ENCODE measurements around the gene HM13. TPM values are rescaled to one million over a fixed set of nuclear protein-coding genes. Genes with fewer than 3 reads are reported as not detected.

HM13 gene
- total RNA-seq, 1 experiment from 2014 or later = 103 TPM

GRCh38 chr20:31555203-31555775, 41.0 kb downstream of the HM13 start:
- peaks cover 36% of the 10 kb centered on the region for H3K36me3 Mint-ChIP-seq
- H3K27ac Mint-ChIP-seq = no peak overlapping the region
- peaks cover 6% of the 10 kb centered on the region for H3K4me1 Mint-ChIP-seq
- no peak for ATAC-seq
- ChIA-PET CTCF (interaction anchor here (1.2 to 14.0 kb wide), 5 partner anchors 7 to 78 kb away, joined by 5 to 850 read pairs (median 46); partner anchors contain the start of gene ID1), POLR2A (no interaction called here)
- no peak overlapping the region for H3K4me3 Mint-ChIP-seq
- DNase-seq (ENCODE audit: low spot score) = no peak
- H3K27me3 Mint-ChIP-seq (ENCODE audit: low read depth) = no peaks in the 10 kb centered on the region
- TF ChIP-seq, protein P1, sequence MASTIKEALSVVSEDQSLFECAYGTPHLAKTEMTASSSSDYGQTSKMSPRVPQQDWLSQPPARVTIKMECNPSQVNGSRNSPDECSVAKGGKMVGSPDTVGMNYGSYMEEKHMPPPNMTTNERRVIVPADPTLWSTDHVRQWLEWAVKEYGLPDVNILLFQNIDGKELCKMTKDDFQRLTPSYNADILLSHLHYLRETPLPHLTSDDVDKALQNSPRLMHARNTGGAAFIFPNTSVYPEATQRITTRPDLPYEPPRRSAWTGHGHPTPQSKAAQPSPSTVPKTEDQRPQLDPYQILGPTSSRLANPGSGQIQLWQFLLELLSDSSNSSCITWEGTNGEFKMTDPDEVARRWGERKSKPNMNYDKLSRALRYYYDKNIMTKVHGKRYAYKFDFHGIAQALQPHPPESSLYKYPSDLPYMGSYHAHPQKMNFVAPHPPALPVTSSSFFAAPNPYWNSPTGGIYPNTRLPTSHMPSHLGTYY (CRISPR knock-in tag; IDR thresholded peaks at IDR 0.05) = no peak
- no peak for TF ChIP-seq EMX1 (CRISPR knock-in tag; IDR thresholded peaks at IDR 0.05)
- TF ChIP-seq, protein P2, sequence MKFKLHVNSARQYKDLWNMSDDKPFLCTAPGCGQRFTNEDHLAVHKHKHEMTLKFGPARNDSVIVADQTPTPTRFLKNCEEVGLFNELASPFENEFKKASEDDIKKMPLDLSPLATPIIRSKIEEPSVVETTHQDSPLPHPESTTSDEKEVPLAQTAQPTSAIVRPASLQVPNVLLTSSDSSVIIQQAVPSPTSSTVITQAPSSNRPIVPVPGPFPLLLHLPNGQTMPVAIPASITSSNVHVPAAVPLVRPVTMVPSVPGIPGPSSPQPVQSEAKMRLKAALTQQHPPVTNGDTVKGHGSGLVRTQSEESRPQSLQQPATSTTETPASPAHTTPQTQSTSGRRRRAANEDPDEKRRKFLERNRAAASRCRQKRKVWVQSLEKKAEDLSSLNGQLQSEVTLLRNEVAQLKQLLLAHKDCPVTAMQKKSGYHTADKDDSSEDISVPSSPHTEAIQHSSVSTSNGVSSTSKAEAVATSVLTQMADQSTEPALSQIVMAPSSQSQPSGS (CRISPR knock-in tag; IDR thresholded peaks at IDR 0.05; ENCODE audit: borderline replicate concordance, low read depth) = no peak
- TF ChIP-seq MXD4 (CRISPR knock-in tag; IDR thresholded peaks at IDR 0.05; ENCODE audit: borderline replicate concordance) = no peak
- no peak for TF ChIP-seq NR2C2 (CRISPR knock-in tag; IDR thresholded peaks at IDR 0.05)
- TF ChIP-seq, protein P3, sequence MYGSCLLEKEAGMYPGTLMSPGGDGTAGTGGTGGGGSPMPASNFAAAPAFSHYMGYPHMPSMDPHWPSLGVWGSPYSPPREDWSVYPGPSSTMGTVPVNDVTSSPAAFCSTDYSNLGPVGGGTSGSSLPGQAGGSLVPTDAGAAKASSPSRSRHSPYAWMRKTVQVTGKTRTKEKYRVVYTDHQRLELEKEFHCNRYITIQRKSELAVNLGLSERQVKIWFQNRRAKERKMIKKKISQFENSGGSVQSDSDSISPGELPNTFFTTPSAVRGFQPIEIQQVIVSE (CRISPR knock-in tag; IDR thresholded peaks at IDR 0.05; ENCODE audit: borderline replicate concordance) = no peak
- no peak for TF ChIP-seq USF1 (CRISPR knock-in tag; IDR thresholded peaks at IDR 0.05)
- H3K9me3 Mint-ChIP-seq = no peaks in the 10 kb centered on the region

DNA sequence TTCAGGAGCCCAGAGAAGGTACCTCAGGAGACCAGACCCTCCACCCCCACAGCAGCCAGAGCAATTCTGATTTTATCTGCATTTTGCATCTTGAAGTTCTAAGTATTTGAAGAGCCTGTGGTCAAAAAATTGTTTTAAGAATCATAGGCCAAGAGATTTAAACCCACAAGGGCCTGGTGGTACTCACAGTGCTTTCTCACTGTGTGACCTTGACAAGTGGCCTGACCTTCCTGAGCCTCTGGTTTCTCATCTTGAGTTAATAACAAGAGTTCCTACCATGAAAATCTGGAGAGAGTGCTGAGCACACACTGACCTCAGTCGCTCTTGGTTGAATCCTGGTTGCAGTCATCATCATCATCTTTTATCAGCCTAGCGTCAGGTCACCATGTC, 45.5 kb downstream of the HM13 start:
- ChIA-PET CTCF (interaction anchor here (0.5 to 14.0 kb wide), 27 partner anchors 12 to 352 kb away, joined by 3 to 850 read pairs (median 4); partner anchors contain the start of gene ID1), POLR2A (interaction anchor here (0.6 to 1.4 kb wide), 6 partner anchors 8 to 163 kb away, joined by 3 to 6 read pairs (median 3); partner anchors contain the start of gene BCL2L1)
- H3K9me3 Mint-ChIP-seq = no peaks in the 10 kb centered on the region
- ATAC-seq (no peak), DNase-seq (ENCODE audit: low spot score) (no peak)
- H3K27me3 Mint-ChIP-seq (ENCODE audit: low read depth) = no peaks in the 10 kb centered on the region
- H3K27ac Mint-ChIP-seq = peak overlapping the region; percentile 93
- TF ChIP-seq ETV6 (CRISPR knock-in tag; IDR thresholded peaks at IDR 0.05) (no peak), JAZF1 (CRISPR knock-in tag; IDR thresholded peaks at IDR 0.05) (no peak), ZBTB21 (CRISPR knock-in tag; IDR thresholded peaks at IDR 0.05; ENCODE audit: borderline replicate concordance) (no peak), ZNF396 (CRISPR knock-in tag; IDR thresholded peaks at IDR 0.05; ENCODE audit: borderline replicate concordance) (no peak), NFYB (CRISPR knock-in tag; conservative IDR thresholded peaks at IDR 0.05; ENCODE audit: low read depth) (no peak), NFE2L1 (CRISPR knock-in tag; IDR thresholded peaks at IDR 0.05) (no peak), ZNF317 (CRISPR knock-in tag; IDR thresholded peaks at IDR 0.05; ENCODE audit: borderline replicate concordance, low read depth) (no peak), ZNF512 (CRISPR knock-in tag; IDR thresholded peaks at IDR 0.05; ENCODE audit: borderline replicate concordance) (no peak)
- TF ChIP-seq, protein P4, sequence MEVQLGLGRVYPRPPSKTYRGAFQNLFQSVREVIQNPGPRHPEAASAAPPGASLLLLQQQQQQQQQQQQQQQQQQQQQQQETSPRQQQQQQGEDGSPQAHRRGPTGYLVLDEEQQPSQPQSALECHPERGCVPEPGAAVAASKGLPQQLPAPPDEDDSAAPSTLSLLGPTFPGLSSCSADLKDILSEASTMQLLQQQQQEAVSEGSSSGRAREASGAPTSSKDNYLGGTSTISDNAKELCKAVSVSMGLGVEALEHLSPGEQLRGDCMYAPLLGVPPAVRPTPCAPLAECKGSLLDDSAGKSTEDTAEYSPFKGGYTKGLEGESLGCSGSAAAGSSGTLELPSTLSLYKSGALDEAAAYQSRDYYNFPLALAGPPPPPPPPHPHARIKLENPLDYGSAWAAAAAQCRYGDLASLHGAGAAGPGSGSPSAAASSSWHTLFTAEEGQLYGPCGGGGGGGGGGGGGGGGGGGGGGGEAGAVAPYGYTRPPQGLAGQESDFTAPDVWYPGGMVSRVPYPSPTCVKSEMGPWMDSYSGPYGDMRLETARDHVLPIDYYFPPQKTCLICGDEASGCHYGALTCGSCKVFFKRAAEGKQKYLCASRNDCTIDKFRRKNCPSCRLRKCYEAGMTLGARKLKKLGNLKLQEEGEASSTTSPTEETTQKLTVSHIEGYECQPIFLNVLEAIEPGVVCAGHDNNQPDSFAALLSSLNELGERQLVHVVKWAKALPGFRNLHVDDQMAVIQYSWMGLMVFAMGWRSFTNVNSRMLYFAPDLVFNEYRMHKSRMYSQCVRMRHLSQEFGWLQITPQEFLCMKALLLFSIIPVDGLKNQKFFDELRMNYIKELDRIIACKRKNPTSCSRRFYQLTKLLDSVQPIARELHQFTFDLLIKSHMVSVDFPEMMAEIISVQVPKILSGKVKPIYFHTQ (CRISPR knock-in tag; IDR thresholded peaks at IDR 0.05) = no peak
- no peak overlapping the region for H3K4me3 Mint-ChIP-seq
- H3K36me3 Mint-ChIP-seq = peaks cover 50% of the 10 kb centered on the region
- H3K4me1 Mint-ChIP-seq = peaks cover 10% of the 10 kb centered on the region

Data from WTC11 (cell line).